ENCODE measurements around the gene VEZT.
"Not testable (repeated sequence)": the region's sequence is repeated elsewhere in the genome, so short reads cannot be mapped to it uniquely, and the experiment has no call there.

The VEZT gene

GRCh38 chr12:95324246-95324645, 106.6 kb downstream of the VEZT start:
- not testable (repeated sequence) for H3K36me3 ChIP-seq (ENCODE audit: control insufficient read depth in 5 of 5, insufficient read depth in 5 of 5, low read length in 5 of 5); H3K4me1 ChIP-seq (ENCODE audit: control insufficient read depth in 5 of 5, insufficient read depth in 5 of 5, low read length in 5 of 5); H3K4me3 ChIP-seq (ENCODE audit: low read depth in 1 of 5, low read length in 5 of 5); H3K9me3 ChIP-seq (ENCODE audit: control insufficient read depth in 5 of 5, low read length in 5 of 5); H3K27ac ChIP-seq (ENCODE audit: low read depth, low read length); H3K9ac ChIP-seq (ENCODE audit: low read length in 5 of 5); H3K27me3 ChIP-seq (ENCODE audit: control insufficient read depth in 5 of 5, insufficient read depth in 4 of 5, low read length in 5 of 5)

- Histone ChIP-seq H3K4me1 (ENCODE audit: control insufficient read depth in 5 of 5, insufficient read depth in 5 of 5, low read length in 5 of 5) (peaks cover 0 to 7% (median 0%) of the 10 kb centered on the region in 5 donors), H3K9me3 (ENCODE audit: control insufficient read depth in 5 of 5, low read length in 5 of 5) (no peaks in the 10 kb centered on the region), H3K9ac (ENCODE audit: low read length in 5 of 5) (no peak overlapping the region), H3K27me3 (ENCODE audit: control insufficient read depth in 5 of 5, insufficient read depth in 4 of 5, low read length in 5 of 5) (no peaks in the 10 kb centered on the region), H3K27ac (ENCODE audit: low read depth, low read length) (no peak overlapping the region), H3K4me3 (ENCODE audit: low read depth in 1 of 5, low read length in 5 of 5) (no peak overlapping the region), H3K36me3 (ENCODE audit: control insufficient read depth in 5 of 5, insufficient read depth in 5 of 5, low read length in 5 of 5) (no peaks in the 10 kb centered on the region)
These were observed 107.9 kb downstream of the VEZT start for GRCh38 chr12:95325501-95325900.

- Histone ChIP-seq H3K27ac (ENCODE audit: low read depth, low read length) (no peak overlapping the region), H3K36me3 (ENCODE audit: control insufficient read depth in 5 of 5, insufficient read depth in 5 of 5, low read length in 5 of 5) (no peaks in the 10 kb centered on the region), H3K4me1 (ENCODE audit: control insufficient read depth in 5 of 5, insufficient read depth in 5 of 5, low read length in 5 of 5) (peaks cover 0 to 7% (median 0%) of the 10 kb centered on the region in 5 donors), H3K9ac (ENCODE audit: low read length in 5 of 5) (no peak overlapping the region), H3K27me3 (ENCODE audit: control insufficient read depth in 5 of 5, insufficient read depth in 4 of 5, low read length in 5 of 5) (no peaks in the 10 kb centered on the region), H3K9me3 (ENCODE audit: control insufficient read depth in 5 of 5, low read length in 5 of 5) (no peaks in the 10 kb centered on the region), H3K4me3 (ENCODE audit: low read depth in 1 of 5, low read length in 5 of 5) (no peak overlapping the region)
These were observed 108.8 kb downstream of the VEZT start for GRCh38 chr12:95326445-95326844.

GRCh38 chr12:95326855-95327254, 109.2 kb downstream of the VEZT start:
- Histone ChIP-seq H3K9ac (ENCODE audit: low read length in 5 of 5) (no peak overlapping the region), H3K4me1 (ENCODE audit: control insufficient read depth in 5 of 5, insufficient read depth in 5 of 5, low read length in 5 of 5) (peaks cover 0 to 3% (median 0%) of the 10 kb centered on the region in 5 donors), H3K9me3 (ENCODE audit: control insufficient read depth in 5 of 5, low read length in 5 of 5) (no peaks in the 10 kb centered on the region), H3K27me3 (ENCODE audit: control insufficient read depth in 5 of 5, insufficient read depth in 4 of 5, low read length in 5 of 5) (no peaks in the 10 kb centered on the region), H3K4me3 (ENCODE audit: low read depth in 1 of 5, low read length in 5 of 5) (no peak overlapping the region), H3K36me3 (ENCODE audit: control insufficient read depth in 5 of 5, insufficient read depth in 5 of 5, low read length in 5 of 5) (no peaks in the 10 kb centered on the region), H3K27ac (ENCODE audit: low read depth, low read length) (no peak overlapping the region)

- Histone ChIP-seq H3K4me1 (ENCODE audit: control insufficient read depth in 5 of 5, insufficient read depth in 5 of 5, low read length in 5 of 5) (peaks cover 0 to 6% (median 0%) of the 10 kb centered on the region in 5 donors), H3K36me3 (ENCODE audit: control insufficient read depth in 5 of 5, insufficient read depth in 5 of 5, low read length in 5 of 5) (no peaks in the 10 kb centered on the region), H3K4me3 (ENCODE audit: low read depth in 1 of 5, low read length in 5 of 5) (no peak overlapping the region), H3K9me3 (ENCODE audit: control insufficient read depth in 5 of 5, low read length in 5 of 5) (no peaks in the 10 kb centered on the region), H3K27ac (ENCODE audit: low read depth, low read length) (no peak overlapping the region), H3K9ac (ENCODE audit: low read length in 5 of 5) (no peak overlapping the region), H3K27me3 (ENCODE audit: control insufficient read depth in 5 of 5, insufficient read depth in 4 of 5, low read length in 5 of 5) (no peaks in the 10 kb centered on the region)
These were observed 111.1 kb downstream of the VEZT start for GRCh38 chr12:95328708-95329107.

GRCh38 chr12:95335948-95336347, 118.3 kb downstream of the VEZT start:
- peak overlapping the region; percentile 18 to 52 (median 45) for H3K4me3 ChIP-seq (ENCODE audit: low read depth in 1 of 5, low read length in 5 of 5)

GRCh38 chr12:95336387-95337067, 118.9 kb downstream of the VEZT start:
- Histone ChIP-seq H3K9me3 (ENCODE audit: control insufficient read depth in 5 of 5, low read length in 5 of 5) (peaks cover 0 to 3% (median 0%) of the 10 kb centered on the region in 5 donors), H3K27ac (ENCODE audit: low read depth, low read length) (no peak overlapping the region), H3K4me3 (ENCODE audit: low read depth in 1 of 5, low read length in 5 of 5) (peak overlapping the region; percentile 18 to 52 (median 45)), H3K9ac (ENCODE audit: low read length in 5 of 5) (peak overlapping the region in 3 of 5 donors; percentile 34 to 43 (median 35)), H3K27me3 (ENCODE audit: control insufficient read depth in 5 of 5, insufficient read depth in 4 of 5, low read length in 5 of 5) (no peaks in the 10 kb centered on the region), H3K4me1 (ENCODE audit: control insufficient read depth in 5 of 5, insufficient read depth in 5 of 5, low read length in 5 of 5) (peaks cover 0 to 13% (median 6%) of the 10 kb centered on the region in 5 donors), H3K36me3 (ENCODE audit: control insufficient read depth in 5 of 5, insufficient read depth in 5 of 5, low read length in 5 of 5) (no peaks in the 10 kb centered on the region)

More at GRCh38 chr12:95335948-95336347, 118.3 kb downstream of the VEZT start:
- Histone ChIP-seq H3K9ac (ENCODE audit: low read length in 5 of 5) (peak overlapping the region in 2 of 5 donors; percentile 35 to 43), H3K27me3 (ENCODE audit: control insufficient read depth in 5 of 5, insufficient read depth in 4 of 5, low read length in 5 of 5) (no peaks in the 10 kb centered on the region), H3K36me3 (ENCODE audit: control insufficient read depth in 5 of 5, insufficient read depth in 5 of 5, low read length in 5 of 5) (no peaks in the 10 kb centered on the region), H3K9me3 (ENCODE audit: control insufficient read depth in 5 of 5, low read length in 5 of 5) (peaks cover 0 to 3% (median 0%) of the 10 kb centered on the region in 5 donors), H3K4me1 (ENCODE audit: control insufficient read depth in 5 of 5, insufficient read depth in 5 of 5, low read length in 5 of 5) (peaks cover 0 to 13% (median 6%) of the 10 kb centered on the region in 5 donors), H3K27ac (ENCODE audit: low read depth, low read length) (no peak overlapping the region)

- Histone ChIP-seq H3K27me3 (ENCODE audit: control insufficient read depth in 5 of 5, insufficient read depth in 4 of 5, low read length in 5 of 5) (no peaks in the 10 kb centered on the region), H3K4me1 (ENCODE audit: control insufficient read depth in 5 of 5, insufficient read depth in 5 of 5, low read length in 5 of 5) (peaks cover 0 to 13% (median 6%) of the 10 kb centered on the region in 5 donors), H3K4me3 (ENCODE audit: low read depth in 1 of 5, low read length in 5 of 5) (no peak overlapping the region), H3K27ac (ENCODE audit: low read depth, low read length) (no peak overlapping the region), H3K9me3 (ENCODE audit: control insufficient read depth in 5 of 5, low read length in 5 of 5) (peaks cover 0 to 3% (median 0%) of the 10 kb centered on the region in 5 donors), H3K36me3 (ENCODE audit: control insufficient read depth in 5 of 5, insufficient read depth in 5 of 5, low read length in 5 of 5) (no peaks in the 10 kb centered on the region), H3K9ac (ENCODE audit: low read length in 5 of 5) (no peak overlapping the region)
These were observed 119.5 kb downstream of the VEZT start for GRCh38 chr12:95337146-95337545.

GRCh38 chr12:95339086-95339788, 121.6 kb downstream of the VEZT start:
- no peak overlapping the region for H3K27ac ChIP-seq (ENCODE audit: low read depth, low read length)
- H3K4me3 ChIP-seq (ENCODE audit: low read depth in 1 of 5, low read length in 5 of 5), result no peak overlapping the region
- H3K36me3 ChIP-seq (ENCODE audit: control insufficient read depth in 5 of 5, insufficient read depth in 5 of 5, low read length in 5 of 5), result no peaks in the 10 kb centered on the region
- peaks cover 0 to 7% (median 6%) of the 10 kb centered on the region in 5 donors for H3K4me1 ChIP-seq (ENCODE audit: control insufficient read depth in 5 of 5, insufficient read depth in 5 of 5, low read length in 5 of 5)
- H3K9me3 ChIP-seq (ENCODE audit: control insufficient read depth in 5 of 5, low read length in 5 of 5), result peaks cover 0 to 3% (median 0%) of the 10 kb centered on the region in 5 donors
- H3K9ac ChIP-seq (ENCODE audit: low read length in 5 of 5), result no peak overlapping the region
- no peaks in the 10 kb centered on the region for H3K27me3 ChIP-seq (ENCODE audit: control insufficient read depth in 5 of 5, insufficient read depth in 4 of 5, low read length in 5 of 5)

- no peaks in the 10 kb centered on the region for H3K36me3 ChIP-seq (ENCODE audit: control insufficient read depth in 5 of 5, insufficient read depth in 5 of 5, low read length in 5 of 5)
- H3K9me3 ChIP-seq (ENCODE audit: control insufficient read depth in 5 of 5, low read length in 5 of 5), result peaks cover 0 to 3% (median 0%) of the 10 kb centered on the region in 5 donors
- H3K4me3 ChIP-seq (ENCODE audit: low read depth in 1 of 5, low read length in 5 of 5), result no peak overlapping the region
- H3K27me3 ChIP-seq (ENCODE audit: control insufficient read depth in 5 of 5, insufficient read depth in 4 of 5, low read length in 5 of 5), result no peaks in the 10 kb centered on the region
- no peak overlapping the region for H3K27ac ChIP-seq (ENCODE audit: low read depth, low read length)
- no peaks in the 10 kb centered on the region for H3K4me1 ChIP-seq (ENCODE audit: control insufficient read depth in 5 of 5, insufficient read depth in 5 of 5, low read length in 5 of 5)
- H3K9ac ChIP-seq (ENCODE audit: low read length in 5 of 5), result no peak overlapping the region
These were observed 124.4 kb downstream of the VEZT start for GRCh38 chr12:95342008-95342407.

All from subcutaneous abdominal adipose tissue (tissue), 5 donors.